Stimulated activated CD4-positive, alpha-beta T cell treated with anti-CD3 and anti-CD28 coated beads, Interleukin-2, amount 100 ng/mL, for 24 hours (primary cell): ENCODE data around the gene CACNA1A.

Source experiments
- DNase-seq, 2 donors: peaks; one replicate each; pipeline ENCODE4 v3.0.0-alpha.2; 2020

Gene CACNA1A

GRCh38 chr19:13356686-13357280 is 149.5 kb downstream of the CACNA1A start:
- DNase-seq = no peak

- no peak for DNase-seq
Measured at GRCh38 chr19:13356185-13356584, 150.1 kb downstream of the CACNA1A start.

GRCh38 chr19:13355356-13355755 is 150.9 kb downstream of the CACNA1A start:
- no peak for DNase-seq

- DNase-seq = no peak
Measured at GRCh38 chr19:13353625-13354024, 152.7 kb downstream of the CACNA1A start.

- DNase-seq = no peak
Measured at GRCh38 chr19:13350759-13351158, 155.5 kb downstream of the CACNA1A start.

GRCh38 chr19:13350072-13350471 is 156.2 kb downstream of the CACNA1A start:
- DNase-seq = no peak

GRCh38 chr19:13347367-13347766 is 158.9 kb downstream of the CACNA1A start:
- DNase-seq = no peak

GRCh38 chr19:13343514-13343913 is 162.8 kb downstream of the CACNA1A start:
- DNase-seq = no peak

GRCh38 chr19:13342672-13343071 is 163.6 kb downstream of the CACNA1A start:
- no peak for DNase-seq

- no peak for DNase-seq
Measured at GRCh38 chr19:13339869-13340268, 166.4 kb downstream of the CACNA1A start.

GRCh38 chr19:13337181-13337580 is 169.1 kb downstream of the CACNA1A start:
- no peak for DNase-seq

- DNase-seq = no peak
Measured at GRCh38 chr19:13334801-13335481, 171.3 kb downstream of the CACNA1A start.

- no peak for DNase-seq
Measured at GRCh38 chr19:13330285-13330684, 176.0 kb downstream of the CACNA1A start.

- no peak for DNase-seq
Measured at GRCh38 chr19:13329766-13330165, 176.5 kb downstream of the CACNA1A start.

GRCh38 chr19:13328241-13328640 is 178.0 kb downstream of the CACNA1A start:
- DNase-seq = no peak

GRCh38 chr19:13319526-13319925 is 186.8 kb downstream of the CACNA1A start:
- no peak for DNase-seq

GRCh38 chr19:13318190-13318589 is 188.1 kb downstream of the CACNA1A start:
- no peak for DNase-seq

- no peak for DNase-seq
Measured at GRCh38 chr19:13315495-13315894, 190.8 kb downstream of the CACNA1A start.

- DNase-seq = no peak
Measured at GRCh38 chr19:13314761-13315160, 191.5 kb downstream of the CACNA1A start.

GRCh38 chr19:13313875-13314274 is 192.4 kb downstream of the CACNA1A start:
- no peak for DNase-seq

GRCh38 chr19:13309864-13310263 is 196.4 kb downstream of the CACNA1A start:
- no peak for DNase-seq

GRCh38 chr19:13303381-13304129 is 202.7 kb downstream of the CACNA1A start:
- no peak for DNase-seq

- no peak for DNase-seq
Measured at GRCh38 chr19:13302526-13303270, 203.6 kb downstream of the CACNA1A start.
